Activated CD4-positive, alpha-beta T cell treated with anti-CD3 and anti-CD28 coated beads, Interleukin-2, Interleukin-4, amounts not matched to agents 100 ng/mL and 50 ng/mL, durations not matched to agents 16 hours and 8 hours (primary cell): ENCODE data around the gene PIRT.

ENCODE experiments used
- DNase-seq: peaks from one replicate; pipeline ENCODE4 v3.0.0-alpha.2; 2020; ENCODE audit warnings: low spot score

Gene PIRT

DNA sequence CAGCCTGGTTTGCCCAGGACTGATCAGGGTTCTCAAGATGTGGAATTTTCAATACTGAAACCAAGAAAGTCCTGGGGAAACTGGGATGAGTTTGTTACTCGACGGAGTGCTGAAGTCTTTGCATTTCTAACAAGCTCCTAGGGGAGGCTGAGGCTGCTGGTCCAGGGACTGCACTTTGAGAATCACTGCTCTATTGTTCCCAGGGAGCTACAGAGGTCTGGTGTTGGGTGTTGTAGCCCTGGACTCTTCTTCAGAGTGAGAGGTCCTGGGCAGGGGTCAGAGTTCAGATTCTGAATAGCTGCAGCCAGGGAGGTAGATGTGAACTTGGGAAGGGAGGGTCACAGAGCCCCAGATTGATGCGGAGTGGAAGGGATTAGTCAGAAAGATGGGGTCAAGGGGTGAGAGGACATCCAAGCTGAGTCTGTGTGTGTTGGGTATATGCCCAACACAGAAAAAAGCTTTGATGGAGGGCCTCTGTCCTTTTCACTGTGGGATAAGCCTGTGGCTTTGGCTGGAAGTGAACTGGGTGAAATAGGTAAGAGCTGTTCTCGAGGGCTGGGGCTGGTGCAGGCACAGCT lies 48.1 kb downstream of the PIRT start:
- no peak for DNase-seq

DNA sequence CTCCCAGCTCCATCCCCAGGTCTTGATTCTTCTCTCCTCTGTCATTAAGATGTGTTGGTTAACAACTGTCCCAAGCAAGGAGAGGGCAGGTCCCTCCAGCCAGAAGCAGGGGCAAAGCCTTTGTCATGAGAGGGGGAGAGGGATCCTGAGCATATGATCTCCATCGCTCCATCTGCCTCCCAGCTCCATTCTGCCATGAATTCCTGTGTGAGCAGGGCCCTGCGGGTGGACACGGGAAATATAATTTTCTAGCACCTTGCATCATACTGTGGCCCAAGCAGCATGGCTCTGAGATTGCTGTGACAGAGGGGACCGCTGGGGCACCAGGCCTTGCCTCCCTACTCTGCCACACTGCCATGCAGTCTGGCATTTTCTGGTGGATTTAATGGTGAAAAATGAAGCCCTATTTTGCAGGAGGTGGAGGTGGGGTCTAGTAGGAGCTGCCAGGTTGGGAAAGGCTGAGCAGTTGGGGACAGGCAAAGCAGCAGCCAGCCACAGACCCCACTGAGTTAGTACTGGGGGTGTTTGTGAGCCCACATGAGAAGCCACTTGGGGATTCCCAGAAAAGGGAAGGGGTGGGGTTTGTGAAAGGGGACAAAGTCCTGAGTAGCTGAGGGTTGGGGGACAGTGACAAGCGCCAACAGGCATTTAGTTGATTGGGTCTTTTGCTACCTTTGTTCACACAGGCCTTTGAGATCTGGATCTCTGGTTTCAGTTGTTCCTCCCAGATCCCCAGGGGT lies 50.4 kb downstream of the PIRT start:
- no peak for DNase-seq

DNA sequence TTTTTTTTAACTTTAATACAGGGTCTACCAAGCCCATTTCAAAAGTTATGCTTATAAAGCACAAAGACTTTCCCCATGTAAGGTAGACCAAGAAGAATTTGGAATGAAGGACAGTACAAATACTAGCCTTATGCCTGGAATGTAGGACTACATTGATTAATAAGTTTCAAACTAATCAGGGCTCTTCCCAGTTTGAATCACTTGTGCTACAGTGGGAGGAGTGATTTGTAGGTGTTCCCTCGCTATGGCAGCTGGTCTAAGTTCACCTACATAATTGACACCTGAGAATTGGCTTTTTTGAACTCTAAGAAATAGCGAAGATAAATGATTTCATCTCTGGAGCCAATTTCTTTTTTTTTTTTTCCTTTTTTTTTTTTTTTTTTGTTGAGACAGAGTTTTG lies 52.6 kb downstream of the PIRT start:
- no peak for DNase-seq

DNA sequence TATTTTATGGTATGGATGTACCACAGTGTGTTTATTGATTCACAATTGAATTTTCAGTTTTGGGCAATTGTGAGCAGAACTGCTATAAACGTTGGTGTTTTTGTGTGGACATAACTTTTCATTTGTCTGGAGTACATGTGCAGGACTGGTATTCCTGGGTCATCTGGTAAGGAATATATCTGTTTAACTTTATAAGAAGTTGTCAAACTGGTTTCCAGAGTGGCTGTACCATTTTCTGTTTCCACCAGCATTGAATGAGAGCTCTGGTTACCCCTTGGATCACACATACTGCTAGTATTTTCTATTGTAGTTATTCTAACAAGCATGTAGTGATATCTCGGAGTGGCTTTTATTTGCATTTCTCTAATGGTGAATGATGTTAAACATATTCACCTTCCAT lies 58.3 kb downstream of the PIRT start:
- DNase-seq, result no peak

DNA sequence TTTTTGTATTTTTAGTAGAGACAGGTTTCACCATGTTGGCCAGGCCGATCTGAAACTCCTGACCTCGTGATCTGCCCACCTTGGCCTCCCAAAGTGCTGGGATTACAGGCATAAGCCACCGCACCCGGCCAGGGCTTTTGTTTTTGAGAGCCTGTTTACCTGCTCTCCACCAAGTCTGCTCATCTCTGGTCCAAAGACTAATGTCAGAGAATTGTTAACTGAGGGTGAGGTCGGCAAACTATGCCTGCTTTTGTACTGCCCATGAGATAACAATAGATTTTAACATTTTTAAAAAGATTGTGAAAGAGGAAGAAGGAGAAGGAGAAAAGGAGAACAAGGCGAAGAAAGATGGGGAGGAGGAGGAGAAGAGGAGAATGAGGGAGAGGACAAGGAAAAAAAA lies 60.0 kb downstream of the PIRT start:
- DNase-seq, result no peak

DNA sequence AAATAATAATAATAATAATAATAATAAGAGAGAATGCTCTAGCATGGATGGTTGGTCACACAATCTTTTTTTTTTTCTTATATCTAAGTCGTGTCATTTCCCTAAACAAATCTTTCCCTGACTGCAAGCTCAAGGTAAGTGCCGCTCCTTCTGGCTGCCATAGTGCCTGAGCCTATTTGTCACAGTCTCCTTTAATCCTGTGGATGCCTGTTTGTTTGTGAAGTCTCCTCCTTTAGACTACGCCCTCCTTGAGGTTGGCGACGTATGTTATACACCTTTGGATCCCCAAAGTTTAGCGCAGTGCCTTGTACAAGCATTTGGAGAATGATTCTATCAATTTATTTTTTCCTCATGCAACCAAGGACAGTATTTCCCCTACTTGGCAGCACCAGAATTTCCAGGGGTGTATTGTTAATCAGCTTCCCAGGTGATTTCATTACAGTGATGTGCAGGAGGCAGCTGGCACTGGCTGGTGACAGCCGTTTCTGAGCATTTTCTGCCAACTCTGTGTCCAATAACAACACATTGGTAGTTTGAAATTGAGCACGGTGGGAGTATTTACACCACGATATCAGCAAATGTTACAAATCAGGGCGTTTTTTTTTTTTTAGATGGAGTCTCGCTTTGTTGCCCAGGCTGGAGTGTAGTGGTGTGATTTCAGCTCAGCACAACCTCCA lies 60.6 kb downstream of the PIRT start:
- DNase-seq, result no peak

DNA sequence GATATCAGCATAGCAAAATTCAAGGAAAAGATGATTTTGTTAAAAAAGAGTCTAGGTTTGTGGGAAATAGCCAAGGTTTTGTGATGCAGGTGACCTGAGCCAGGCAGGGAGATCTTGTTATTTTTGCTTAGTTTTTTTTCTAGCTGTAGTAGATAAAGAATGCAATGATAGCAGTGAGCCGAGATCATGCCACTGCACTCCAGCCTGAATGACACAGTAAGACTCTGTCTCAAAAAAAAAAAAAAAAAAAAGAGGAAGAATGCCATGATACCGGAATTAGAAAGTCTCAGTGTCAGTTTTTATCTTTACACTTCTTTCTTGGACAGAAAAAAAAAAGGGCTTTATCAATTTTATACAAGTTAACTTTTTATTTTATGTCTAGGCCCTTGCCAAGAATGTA lies 61.5 kb downstream of the PIRT start:
- DNase-seq, result no peak

DNA sequence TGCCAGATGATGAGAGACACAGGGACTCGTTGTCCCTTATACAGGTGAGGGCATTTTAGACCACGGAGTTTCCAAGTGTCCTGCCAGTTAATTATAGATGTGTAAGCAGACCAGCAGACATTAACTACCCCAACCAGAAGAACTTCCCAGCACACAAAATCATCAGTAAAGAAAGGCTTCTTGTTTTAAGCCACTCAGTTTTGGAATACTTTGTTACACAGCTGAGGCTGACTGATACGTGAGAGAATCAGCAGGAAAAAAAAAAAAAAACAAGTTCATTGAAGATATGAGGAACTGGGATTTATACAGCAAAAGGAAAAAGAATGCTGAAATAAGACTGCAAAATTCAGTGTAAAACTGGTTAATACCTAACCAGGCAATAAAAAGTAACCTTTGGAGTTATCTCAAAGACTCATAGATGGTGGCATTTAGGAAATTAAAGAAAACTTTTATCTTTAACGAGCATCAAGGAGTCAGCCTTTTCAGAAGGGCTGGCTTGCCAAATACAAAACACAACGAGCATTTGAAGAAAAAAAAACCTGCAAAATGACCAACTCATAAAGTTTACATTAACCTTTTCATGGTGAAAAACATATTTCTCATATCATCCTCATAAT lies 62.0 kb downstream of the PIRT start:
- no peak for DNase-seq

DNA sequence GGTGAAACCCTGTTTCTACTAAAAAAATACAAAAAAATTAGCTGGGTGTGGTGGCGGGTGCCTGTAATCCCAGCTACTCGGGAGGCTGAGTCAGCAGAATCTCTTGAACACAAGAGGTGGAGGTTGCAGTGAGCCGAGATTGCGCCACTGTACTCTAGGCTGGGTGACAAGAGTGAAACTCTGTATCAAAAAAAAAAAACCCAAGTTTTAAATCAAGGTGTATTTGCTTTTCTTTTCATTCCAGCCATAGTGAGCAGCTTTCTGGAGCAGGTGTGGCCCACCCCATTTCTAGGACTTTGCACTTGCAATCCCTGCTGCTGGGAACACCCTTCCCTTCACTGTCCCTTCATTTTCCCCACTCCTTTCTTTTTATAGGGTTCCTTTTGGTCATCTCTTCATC lies 62.8 kb downstream of the PIRT start:
- no peak for DNase-seq

DNA sequence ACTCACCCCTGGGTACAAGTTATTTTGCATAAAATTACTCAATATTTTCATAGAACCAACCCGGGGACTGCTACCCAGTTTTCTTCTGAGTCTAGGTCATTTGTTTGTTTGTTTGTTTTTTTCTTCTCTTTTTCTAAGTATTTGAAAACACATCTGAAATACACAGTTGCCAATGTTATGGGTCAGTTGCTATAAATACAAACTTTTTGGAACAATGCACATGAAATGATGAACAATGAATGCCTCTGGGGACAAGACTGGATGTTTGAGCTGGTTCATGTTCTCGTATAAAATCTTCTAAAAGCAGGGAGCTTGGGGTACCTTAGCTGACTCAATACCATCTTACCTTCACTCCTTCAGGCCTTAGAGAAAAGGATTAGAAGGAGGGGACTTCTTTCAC lies 64.5 kb downstream of the PIRT start:
- no peak for DNase-seq
